IMR-90 (cell line): ENCODE data around the gene DNM3. TPM values are rescaled to one million over a fixed set of nuclear protein-coding genes. Genes with fewer than 3 reads are reported as not detected.

Experiments used
- ATAC-seq: fragments of 200-7000 bp; cut with Tn5 transposase; 2 replicates; pipeline ENCODE4 v1.9.1; 2020; ENCODE audit warnings: low read depth, mild to moderate bottlenecking, moderate library complexity
- BruUV-seq: library from RNA; stranded (reverse); fragments of 400-500 nt; replicated peaks from 2 replicates; lab custom pipeline; 2021; lab: Mats Ljungman, UMichigan
- CTCF ChIA-PET: fragments of 300-600 bp; formaldehyde crosslinking; extraction: SDS; loops from one replicate; lab custom pipeline; 2021; ENCODE audit warnings: antibody characterized with exemption; lab: Yijun Ruan, JAX
- POLR2A ChIA-PET: fragments of 300-600 bp; sonication (Branson Sonifier 250); formaldehyde crosslinking; loops from one replicate; lab custom pipeline; 2022; ENCODE audit warnings: antibody characterized with exemption; ENCODE audit not compliant: unreplicated experiment; lab: Charles Lee
- DNase-seq: peaks from one replicate; pipeline ENCODE4 v3.0.0; 2013
- H2AFZ ChIP-seq: replicated peaks from 2 replicates; pipeline ENCODE3; 2013; ENCODE audit warnings: low read length, mild to moderate bottlenecking; ENCODE audit not compliant: poor library complexity
- H2AK5ac ChIP-seq: 2 replicates; pipeline ENCODE4 v1.6.1; 2013; ENCODE audit warnings: low read depth, low read length, inconsistent platforms
- H2AK9ac ChIP-seq: replicated peaks from 2 replicates; pipeline ENCODE3; 2013; ENCODE audit warnings: mild to moderate bottlenecking, low read depth, low read length, moderate library complexity; ENCODE audit not compliant: poor library complexity
- H2BK120ac ChIP-seq: 2 replicates; pipeline ENCODE4 v1.6.1; 2013; ENCODE audit warnings: low read depth, low read length, inconsistent platforms
- H2BK15ac ChIP-seq: 3 replicates; pipeline ENCODE4 v1.6.1; 2013; ENCODE audit warnings: low read depth, low read length, inconsistent platforms
- H2BK20ac ChIP-seq: 2 replicates; pipeline ENCODE4 v1.6.1; 2013; ENCODE audit warnings: low read depth, mild to moderate bottlenecking, inconsistent platforms, low read length, moderate library complexity
- H2BK5ac ChIP-seq: 2 replicates; pipeline ENCODE4 v1.6.1; 2013; ENCODE audit warnings: mild to moderate bottlenecking, low read depth, low read length, inconsistent platforms; ENCODE audit not compliant: poor library complexity, severe bottlenecking
- H3K14ac ChIP-seq: replicated peaks from 2 replicates; pipeline ENCODE4 v1.6.1; 2013; ENCODE audit warnings: low read depth, low read length, inconsistent platforms
- H3K18ac ChIP-seq: 2 replicates; pipeline ENCODE4 v1.6.1; 2013; ENCODE audit warnings: low read depth, low read length, control low read depth
- H3K23ac ChIP-seq: 2 replicates; pipeline ENCODE4 v1.6.1; 2013; ENCODE audit warnings: low read depth, low read length, inconsistent platforms
- H3K27ac ChIP-seq: 2 replicates; pipeline ENCODE4 v1.5.1; 2013; ENCODE audit warnings: mild to moderate bottlenecking, control low read depth, low read length; ENCODE audit not compliant: insufficient read depth
- H3K27me3 ChIP-seq: 2 replicates; pipeline ENCODE4 v1.6.1; 2013; ENCODE audit warnings: low read length; ENCODE audit not compliant: control insufficient read depth, insufficient read depth
- H3K36me3 ChIP-seq: 2 replicates; pipeline ENCODE4 v1.6.1; 2013; ENCODE audit warnings: low read length, mixed read lengths; ENCODE audit not compliant: control insufficient read depth, insufficient read depth
- H3K4ac ChIP-seq: 2 replicates; pipeline ENCODE4 v1.6.1; 2013; ENCODE audit warnings: low read depth, low read length, inconsistent platforms
- H3K4me1 ChIP-seq: 2 replicates; pipeline ENCODE4 v1.6.1; 2013; ENCODE audit warnings: low read length, mixed read lengths; ENCODE audit not compliant: control insufficient read depth, insufficient read depth
- H3K4me2 ChIP-seq: 2 replicates; pipeline ENCODE4 v1.6.1; 2013; ENCODE audit warnings: low read depth, mild to moderate bottlenecking, control low read depth, low read length, moderate library complexity
- H3K4me3 ChIP-seq: 2 replicates; pipeline ENCODE4 v1.5.1; 2013; ENCODE audit warnings: low read depth, mild to moderate bottlenecking, control low read depth, low read length, moderate library complexity; ENCODE audit not compliant: insufficient read depth
- H3K56ac ChIP-seq: 2 replicates; pipeline ENCODE4 v1.6.1; 2013; ENCODE audit warnings: low read length, inconsistent platforms; ENCODE audit not compliant: insufficient read depth; ENCODE audit errors: extremely low read depth
- H3K79me1 ChIP-seq, 2 experiments: 2 replicates each; pipeline ENCODE4 v1.6.1; 2013; ENCODE audit warnings: low read length in 2 of 2, inconsistent platforms in 1 of 2, low read depth in 1 of 2
- H3K9ac ChIP-seq: 2 replicates; pipeline ENCODE4 v1.6.1; 2013; ENCODE audit warnings: low read depth, low read length, control low read depth
- H3K9me1 ChIP-seq: 2 replicates; pipeline ENCODE4 v1.6.1; 2013; ENCODE audit warnings: low read length, inconsistent platforms; ENCODE audit not compliant: insufficient read depth
- H3K9me3 ChIP-seq: 2 replicates; pipeline ENCODE4 v1.6.1; 2013; ENCODE audit warnings: low read length; ENCODE audit not compliant: control insufficient read depth, insufficient read depth
- H4K20me1 ChIP-seq: 2 replicates; pipeline ENCODE4 v1.6.1; 2013; ENCODE audit warnings: low read length, inconsistent platforms; ENCODE audit not compliant: insufficient read depth
- H4K5ac ChIP-seq: 2 replicates; pipeline ENCODE4 v1.6.1; 2013; ENCODE audit warnings: mild to moderate bottlenecking, low read depth, low read length, control low read depth
- H4K8ac ChIP-seq, 2 experiments: 2 replicates each; pipeline ENCODE4 v1.6.1; 2013; ENCODE audit warnings: low read depth in 2 of 2, low read length in 2 of 2, control low read depth in 1 of 2, inconsistent platforms in 1 of 2
- H4K91ac ChIP-seq: 2 replicates; pipeline ENCODE4 v1.6.1; 2013; ENCODE audit warnings: low read depth, low read length, inconsistent platforms; ENCODE audit not compliant: insufficient read depth
- MXI1 ChIP-seq: IDR thresholded peaks from 2 replicates; pipeline ENCODE4 v1.6.1; 2012; ENCODE audit warnings: low read depth, mild to moderate bottlenecking, low read length, moderate library complexity, borderline replicate concordance
- RFX5 ChIP-seq: IDR thresholded peaks from 2 replicates; pipeline ENCODE4 v1.8.0; 2012; ENCODE audit warnings: low read depth, mild to moderate bottlenecking, low read length, moderate library complexity
- WGBS, 2 experiments: methylation state at CpG; one replicate each; pipeline versions ENCODE4 v1.1.5 to v1.1.7; 2013; ENCODE audit warnings: missing lambda C conversion rate in 2 of 2; ENCODE audit not compliant: insufficient read length in 1 of 2; ENCODE audit errors: extremely low coverage in 2 of 2; 5-methylcytosine and 5-hydroxymethylcytosine counted together
- dilution Hi-C: fragments of 300-500 bp; cut with HindIII; formaldehyde crosslinking; loops from one replicate; pipeline ENCODE4 v1.14.3; 2018; ENCODE audit warnings: low sequenced_read_pairs; ENCODE audit not compliant: unreplicated experiment
- in situ Hi-C: fragments of 300-500 bp; cut with MboI; formaldehyde crosslinking; loops from 3 replicates; pipeline ENCODE4 v1.14.3; 2019; ENCODE audit warnings: low sequenced_read_pairs, inconsistent platforms, mixed read lengths
- intact Hi-C: fragments of 100-400 bp; cut with micrococcal nuclease; formaldehyde crosslinking; loops from 2 replicates; pipeline ENCODE4 v1.10.0; 2022
- polyA plus RNA-seq, 3 experiments: library from polyadenylated mRNA; depleted of rRNA; stranded (reverse); fragments of >200 nt; gene quantifications; 2 replicates each; pipeline ENCODE4 v1.2.3, GENCODE V29; 2012; ENCODE audit warnings: low replicate concordance in 1 of 3
- total RNA-seq: library from RNA; depleted of rRNA; stranded (reverse); fragments of >200 nt; gene quantifications from 2 replicates; pipeline ENCODE4 v1.2.3, GENCODE V29; 2012
- TF ChIP-seq, protein P1 (sequence below): conservative IDR thresholded peaks from 2 replicates; pipeline ENCODE4 v1.5.1; 2012; ENCODE audit warnings: mild to moderate bottlenecking, low read depth, low read length, improper control_type of control experiment

DNM3 gene
- total and polyA plus RNA-seq, 2 of the 4 experiments (the other 2 are of a cell fraction) = 0.36 TPM

DNA sequence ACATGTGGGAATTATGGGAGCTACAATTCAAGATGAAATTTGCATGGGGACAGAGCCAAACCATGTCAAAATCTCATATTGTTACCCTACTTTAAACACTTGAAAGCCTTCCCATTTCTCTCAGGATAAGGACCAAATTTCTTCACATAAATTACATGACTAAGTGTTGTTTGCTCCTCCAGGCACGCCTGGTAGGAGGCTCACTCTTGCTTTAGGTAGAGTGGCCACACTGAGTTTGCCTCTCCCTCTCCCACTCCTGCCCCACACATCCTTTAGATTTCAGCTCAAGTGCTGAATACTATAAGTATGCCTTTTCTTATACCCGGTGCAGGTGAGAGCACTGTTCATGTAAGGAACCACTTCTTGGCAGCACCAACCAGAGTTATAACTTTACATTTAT, 279.1 kb downstream of the DNM3 start:
- H3K27me3 ChIP-seq = no peaks in the 10 kb centered on the region
- H2BK20ac ChIP-seq = no peak overlapping the region
- no peaks in the 10 kb centered on the region for H3K79me1 ChIP-seq
- intact Hi-C loops = no loop called here
- H3K56ac ChIP-seq = no peak overlapping the region
- dilution Hi-C loops = no loop called here
- H3K4me3 ChIP-seq = no peak overlapping the region
- no peak overlapping the region for H2BK15ac ChIP-seq
- in situ Hi-C loops = no loop called here
- H3K9ac ChIP-seq = no peak overlapping the region
- no peak overlapping the region for H3K4ac ChIP-seq
- H3K4me1 ChIP-seq = peaks cover under 1% of the 10 kb centered on the region; the same call in 1 of the 2 replicates
- ChIA-PET POLR2A (no interaction called here), CTCF (no interaction called here)
- H3K23ac ChIP-seq = no peak overlapping the region
- no peak for DNase-seq
- no peak overlapping the region for H2BK120ac ChIP-seq
- no TSS peak for BruUV-seq
- no peak overlapping the region for H4K5ac ChIP-seq
- no peak overlapping the region for H2AK5ac ChIP-seq
- no peak for ATAC-seq
- no peaks in the 10 kb centered on the region for H3K9me1 ChIP-seq
- no peak overlapping the region for H2AK9ac ChIP-seq
- no peaks in the 10 kb centered on the region for H4K20me1 ChIP-seq
- no CpG with 5 or more reads among the region's 2 CpGs for WGBS, 2 experiments
- H3K9me3 ChIP-seq = no peaks in the 10 kb centered on the region
- H4K8ac ChIP-seq = no peak overlapping the region
- no peaks in the 10 kb centered on the region for H3K36me3 ChIP-seq
- no peak overlapping the region for H3K27ac ChIP-seq
- TF ChIP-seq MXI1 (no peak), RFX5 (no peak)
- TF ChIP-seq, protein P1, sequence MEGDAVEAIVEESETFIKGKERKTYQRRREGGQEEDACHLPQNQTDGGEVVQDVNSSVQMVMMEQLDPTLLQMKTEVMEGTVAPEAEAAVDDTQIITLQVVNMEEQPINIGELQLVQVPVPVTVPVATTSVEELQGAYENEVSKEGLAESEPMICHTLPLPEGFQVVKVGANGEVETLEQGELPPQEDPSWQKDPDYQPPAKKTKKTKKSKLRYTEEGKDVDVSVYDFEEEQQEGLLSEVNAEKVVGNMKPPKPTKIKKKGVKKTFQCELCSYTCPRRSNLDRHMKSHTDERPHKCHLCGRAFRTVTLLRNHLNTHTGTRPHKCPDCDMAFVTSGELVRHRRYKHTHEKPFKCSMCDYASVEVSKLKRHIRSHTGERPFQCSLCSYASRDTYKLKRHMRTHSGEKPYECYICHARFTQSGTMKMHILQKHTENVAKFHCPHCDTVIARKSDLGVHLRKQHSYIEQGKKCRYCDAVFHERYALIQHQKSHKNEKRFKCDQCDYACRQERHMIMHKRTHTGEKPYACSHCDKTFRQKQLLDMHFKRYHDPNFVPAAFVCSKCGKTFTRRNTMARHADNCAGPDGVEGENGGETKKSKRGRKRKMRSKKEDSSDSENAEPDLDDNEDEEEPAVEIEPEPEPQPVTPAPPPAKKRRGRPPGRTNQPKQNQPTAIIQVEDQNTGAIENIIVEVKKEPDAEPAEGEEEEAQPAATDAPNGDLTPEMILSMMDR = no peak
- no peak overlapping the region for H2BK5ac ChIP-seq
- no peak overlapping the region for H4K91ac ChIP-seq
- H3K18ac ChIP-seq = no peak overlapping the region
- no peak overlapping the region for H3K4me2 ChIP-seq
- H3K14ac ChIP-seq = no peak overlapping the region
- H2AFZ ChIP-seq = no peak overlapping the region
